HG03457 (cell line): Measurements from ENCODE around the gene SIRT4.
"Not testable (repeated sequence)": the region's sequence is repeated elsewhere in the genome, so short reads cannot be mapped to it uniquely, and the experiment has no call there.

Experiments used
- ATAC-seq: cut with Tn5 transposase; IDR thresholded peaks from one replicate; pipeline ENCODE4 v1.9.1; 2021; ENCODE audit warnings: moderate number of reproducible peaks; ENCODE audit not compliant: unreplicated experiment

Gene SIRT4

DNA sequence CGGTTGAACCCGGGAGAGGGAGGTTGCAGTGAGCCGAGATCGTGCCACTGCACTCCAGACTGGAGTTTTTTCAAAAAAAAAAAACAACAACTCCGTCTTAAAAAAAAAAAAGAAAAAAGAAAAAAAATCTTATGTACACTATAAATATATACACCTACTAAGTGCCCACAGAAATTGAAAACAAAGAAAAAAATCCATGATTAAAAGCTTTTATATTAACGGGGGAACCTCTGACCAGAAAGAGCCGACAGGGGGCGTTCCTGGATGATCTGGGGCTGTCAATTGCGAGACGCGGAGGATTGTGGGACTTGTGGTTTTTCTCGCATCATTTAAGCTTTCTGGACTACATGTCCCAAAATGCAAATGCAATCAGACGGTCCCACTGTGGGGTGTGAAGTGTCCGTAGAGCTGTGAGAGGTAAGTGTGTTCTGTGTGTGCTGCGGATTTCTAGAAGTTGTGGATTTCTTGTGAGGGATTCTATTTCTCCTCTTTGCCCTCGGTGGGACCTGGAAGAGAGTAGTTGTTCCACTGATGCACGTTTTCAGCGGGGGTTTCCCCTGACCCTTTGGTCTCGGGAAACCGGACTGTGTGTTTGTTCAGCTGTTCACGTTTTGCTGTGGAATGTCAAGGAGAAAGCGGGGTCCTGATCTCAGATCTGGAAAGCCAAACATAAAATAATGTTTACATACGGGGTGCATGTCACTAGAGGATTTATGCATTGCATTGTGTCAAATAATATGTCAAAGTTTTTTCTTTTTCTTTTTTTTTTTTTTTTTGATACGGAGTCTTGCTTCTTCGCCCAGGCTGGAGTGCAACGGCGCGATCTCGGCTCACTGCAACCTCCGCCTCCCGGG is at the start of gene SIRT4:
TSS of gene SIRT4 (plus strand) at position 360 of the 854 bp plus-strand sequence. CDS start 1,241 bp downstream, outside the sequence.
- peak; percentile 91 for ATAC-seq

- ATAC-seq: not testable (repeated sequence)
These were observed 48.8 kb upstream of the SIRT4 start for GRCh38 chr12:120253313-120253712.

GRCh38 chr12:120254809-120255208 is 47.3 kb upstream of the SIRT4 start:
- no peak for ATAC-seq

- ATAC-seq: no peak
These were observed 44.9 kb upstream of the SIRT4 start for GRCh38 chr12:120257041-120257821.

- no peak for ATAC-seq
These were observed 43.7 kb upstream of the SIRT4 start for GRCh38 chr12:120258323-120258896.

- no peak for ATAC-seq
These were observed 42.5 kb upstream of the SIRT4 start for GRCh38 chr12:120259418-120260202.

GRCh38 chr12:120260607-120261006 is 41.5 kb upstream of the SIRT4 start:
- ATAC-seq: no peak

GRCh38 chr12:120261951-120262851 is 39.9 kb upstream of the SIRT4 start:
- no peak for ATAC-seq

DNA sequence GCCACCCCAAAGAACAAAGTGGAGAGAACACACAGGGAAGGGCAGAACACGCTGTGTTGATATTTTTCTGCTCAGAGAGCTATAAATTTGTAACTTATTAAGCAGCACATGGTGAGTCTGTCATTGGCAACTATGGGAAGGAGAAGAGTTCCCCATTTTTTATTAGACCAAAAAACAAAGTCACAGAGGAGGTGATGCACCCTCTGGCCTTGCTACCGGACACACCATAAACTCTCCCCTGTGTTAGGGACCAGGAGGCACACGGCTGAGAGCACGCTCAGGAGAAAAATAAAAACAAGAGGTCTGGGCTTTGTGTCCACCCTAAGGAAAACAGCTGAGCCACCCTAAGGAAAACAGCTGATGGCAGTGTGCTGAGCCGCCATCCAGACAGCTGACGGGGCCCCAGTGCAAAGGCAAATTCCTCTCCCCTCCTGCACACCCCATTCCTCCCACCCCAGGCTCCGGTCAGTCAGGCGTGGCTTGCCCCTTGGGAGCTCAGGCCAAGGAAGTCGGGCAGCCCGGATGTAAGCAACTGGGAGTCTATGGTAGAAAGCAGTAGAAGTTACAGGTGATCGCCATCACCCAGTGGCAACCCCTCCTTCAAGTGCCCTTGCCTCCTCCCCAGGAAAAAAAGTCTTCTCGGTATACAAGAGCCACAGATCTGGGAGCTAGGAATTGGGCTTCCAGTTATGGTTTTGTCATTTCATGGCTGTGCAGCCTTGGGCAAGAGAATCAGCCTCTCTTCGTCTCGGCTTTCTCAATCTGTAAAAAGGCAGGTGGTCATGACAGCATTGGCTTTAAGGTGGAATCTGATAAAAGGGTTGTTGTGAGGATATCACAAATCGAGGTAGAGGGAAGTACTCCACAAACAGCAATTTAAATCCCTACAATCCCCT is 39.0 kb upstream of the SIRT4 start:
- ATAC-seq: no peak

DNA sequence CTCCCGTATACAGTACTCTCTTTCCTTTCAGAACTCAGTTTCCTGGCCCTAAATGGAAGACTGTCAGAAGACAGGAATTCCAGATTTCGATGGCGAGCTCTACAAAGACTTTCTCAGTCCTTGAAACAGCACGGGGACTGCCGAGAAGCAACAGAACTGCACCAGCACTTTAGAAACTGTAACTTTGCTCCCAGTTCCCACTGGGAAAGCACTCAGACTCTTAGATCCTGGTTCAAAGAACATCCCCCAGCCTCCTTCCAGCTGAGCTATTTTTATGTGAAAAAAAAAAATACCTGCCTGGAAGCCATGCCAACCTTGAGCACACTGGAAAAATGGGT is 38.4 kb upstream of the SIRT4 start:
- no peak for ATAC-seq

- no peak for ATAC-seq
These were observed 37.8 kb upstream of the SIRT4 start for GRCh38 chr12:120264086-120264903.

DNA sequence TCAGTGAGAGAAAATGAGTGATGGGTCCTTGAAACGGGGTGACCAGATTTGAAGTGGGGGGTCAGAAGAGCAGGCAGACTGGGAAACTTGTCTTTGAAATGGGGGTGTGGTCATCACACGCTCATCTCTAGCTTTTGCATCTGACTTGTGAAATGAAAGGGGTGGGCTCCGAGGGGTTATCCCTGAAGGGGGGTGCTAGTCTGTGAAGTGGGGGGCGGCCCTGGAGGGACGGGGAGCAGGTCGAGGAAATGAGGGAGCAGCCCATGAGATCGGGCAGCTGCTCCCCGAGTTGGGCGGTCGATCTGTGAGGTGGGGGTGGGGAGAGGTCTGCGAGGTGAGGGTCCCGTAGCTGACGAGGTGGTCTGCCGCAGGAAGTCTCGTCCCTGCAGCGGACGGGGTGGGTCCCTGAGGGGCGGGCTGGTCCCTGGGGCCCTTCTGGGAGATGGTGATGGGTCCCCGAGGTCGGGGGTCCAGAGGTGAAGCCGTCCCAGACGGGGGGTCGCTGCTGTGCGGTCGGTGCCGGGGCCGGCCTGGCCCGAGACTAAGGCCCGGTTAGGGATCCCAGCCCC is 37.1 kb upstream of the SIRT4 start:
- ATAC-seq: no peak

DNA sequence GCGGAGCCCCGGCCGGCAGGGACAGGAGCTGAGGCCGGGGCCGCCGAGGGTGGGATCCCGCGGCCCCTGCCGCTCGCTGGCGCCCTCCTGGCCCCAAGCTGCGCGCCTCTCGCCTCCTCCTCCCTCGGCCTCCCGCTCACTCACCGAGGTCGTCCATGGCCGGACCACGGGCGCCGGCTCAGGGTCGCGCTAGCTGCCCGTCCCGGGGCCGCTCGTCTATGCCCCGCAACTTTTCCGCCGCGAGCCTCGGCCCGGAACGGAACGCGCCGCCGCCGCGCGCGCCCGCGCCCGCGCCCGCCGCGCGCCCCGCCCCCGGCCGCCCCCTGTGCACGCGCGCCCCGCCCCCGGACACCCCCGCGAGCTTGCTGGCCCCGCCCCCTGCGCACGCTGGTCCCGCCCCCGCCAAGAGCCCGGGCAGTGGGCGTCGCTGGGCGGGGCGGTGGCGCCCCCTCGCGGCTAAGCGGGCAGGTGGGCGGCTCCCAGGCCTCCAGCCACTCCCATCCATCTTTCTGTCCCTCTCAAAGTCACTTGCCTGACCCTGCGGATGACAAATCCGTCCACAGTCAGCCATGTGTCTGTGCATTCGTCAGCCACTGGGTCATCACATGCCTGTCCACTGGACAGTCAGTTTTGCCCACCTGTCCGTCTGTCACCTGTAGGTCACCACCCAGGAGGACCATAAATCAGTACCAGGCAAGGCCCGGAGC is 36.5 kb upstream of the SIRT4 start, which contains the start of gene PXN:
TSS of gene PXN (minus strand) at position 258 of the 707 bp plus-strand sequence. CDS start at position 157, 101 bp downstream.
- ATAC-seq: no peak

GRCh38 chr12:120266180-120266870 is 35.8 kb upstream of the SIRT4 start:
- no peak for ATAC-seq

- no peak for ATAC-seq
These were observed 34.4 kb upstream of the SIRT4 start for GRCh38 chr12:120267736-120268135.

DNA sequence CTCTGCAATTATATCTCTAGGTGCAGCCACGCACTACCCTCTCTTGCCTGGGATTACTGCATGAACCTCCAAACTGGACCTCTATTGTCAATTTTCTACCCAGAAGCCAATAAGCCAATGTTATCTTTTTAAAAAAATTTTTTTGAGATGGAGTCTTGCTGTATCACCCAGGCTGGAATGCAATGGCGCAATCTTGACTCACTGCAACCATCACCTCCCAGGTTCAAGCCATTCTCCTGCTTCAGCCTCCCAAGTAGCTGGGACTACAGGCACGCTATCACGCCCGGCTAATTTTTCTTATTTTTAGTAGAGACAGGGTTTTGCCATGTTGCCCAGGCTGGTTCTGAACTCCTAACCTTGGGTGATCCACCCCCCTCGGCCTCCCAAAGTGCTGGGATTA is 25.4 kb upstream of the SIRT4 start:
- ATAC-seq: no peak
